HG03175 (cell line): ENCODE results near the gene HDGFL2.
"Not testable (repeated sequence)": the region's sequence is repeated elsewhere in the genome, so short reads cannot be mapped to it uniquely, and the experiment has no call there.

Source experiments
- ATAC-seq: cut with Tn5 transposase; IDR thresholded peaks from one replicate; pipeline ENCODE4 v1.9.1; 2021; ENCODE audit warnings: mild to moderate bottlenecking, moderate library complexity; ENCODE audit not compliant: unreplicated experiment

Gene HDGFL2

GRCh38 chr19:4529924-4530522 lies 57.9 kb downstream of the HDGFL2 start:
- no peak for ATAC-seq

GRCh38 chr19:4531562-4532165 lies 59.6 kb downstream of the HDGFL2 start:
- ATAC-seq, result no peak

GRCh38 chr19:4533334-4533733 lies 61.2 kb downstream of the HDGFL2 start:
- no peak for ATAC-seq

GRCh38 chr19:4533835-4534424 lies 61.8 kb downstream of the HDGFL2 start:
- no peak for ATAC-seq

GRCh38 chr19:4534836-4535658 lies 63.0 kb downstream of the HDGFL2 start, which contains the start of gene PLIN5:
PLIN5 (minus strand) TSS chr19:4535224; CDS start chr19:4534074, 1,150 bp downstream.
- no peak for ATAC-seq

- no peak for ATAC-seq
Measured at GRCh38 chr19:4536798-4537197, 64.7 kb downstream of the HDGFL2 start.

- ATAC-seq, result no peak
Measured at GRCh38 chr19:4537953-4538600, 66.0 kb downstream of the HDGFL2 start.

- no peak for ATAC-seq
Measured at GRCh38 chr19:4538601-4538954, 66.5 kb downstream of the HDGFL2 start.

GRCh38 chr19:4539169-4539692 lies 67.1 kb downstream of the HDGFL2 start:
- no peak for ATAC-seq

- ATAC-seq, result no peak
Measured at GRCh38 chr19:4539693-4540581, 67.8 kb downstream of the HDGFL2 start, which contains the start of gene LRG1. LRG1 (minus strand) TSS chr19:4540036; CDS start chr19:4540013, 23 bp downstream.

GRCh38 chr19:4541114-4541805 lies 69.2 kb downstream of the HDGFL2 start:
- ATAC-seq, result no peak

- ATAC-seq, result not testable (repeated sequence)
Measured at GRCh38 chr19:4541806-4542145, 69.7 kb downstream of the HDGFL2 start.

GRCh38 chr19:4542896-4543841 lies 71.1 kb downstream of the HDGFL2 start:
- ATAC-seq, result no peak

- no peak for ATAC-seq
Measured at GRCh38 chr19:4543842-4544647, 71.9 kb downstream of the HDGFL2 start.

- ATAC-seq, result no peak
Measured at GRCh38 chr19:4547303-4548237, 75.5 kb downstream of the HDGFL2 start.

- ATAC-seq, result no peak
Measured at GRCh38 chr19:4548238-4548584, 76.1 kb downstream of the HDGFL2 start.
